GM04503 (cell line): ENCODE data around the gene SLC25A39.
A peak's percentile ranks its signal among the peaks of the same experiment; 100 is the strongest.
"Not testable (repeated sequence)": the region's sequence is repeated elsewhere in the genome, so short reads cannot be mapped to it uniquely, and the experiment has no call there.

Experiments
- DNase-seq: peaks from one replicate; pipeline ENCODE4 v3.0.0-alpha.2; 2012; ENCODE audit warnings: low read depth

SLC25A39 gene

GRCh38 chr17:44334315-44334714 lies 9.7 kb upstream of the SLC25A39 start:
- no peak for DNase-seq

- DNase-seq, result no peak
These were observed 8.7 kb upstream of the SLC25A39 start for GRCh38 chr17:44333371-44333770.

GRCh38 chr17:44331249-44331760 lies 6.7 kb upstream of the SLC25A39 start:
- DNase-seq, result no peak

- DNase-seq, result not testable (repeated sequence)
These were observed 5.6 kb upstream of the SLC25A39 start for GRCh38 chr17:44330263-44330662.

- not testable (repeated sequence) for DNase-seq
These were observed 4.9 kb upstream of the SLC25A39 start for GRCh38 chr17:44329516-44329915.

- DNase-seq, result no peak
These were observed 3.3 kb upstream of the SLC25A39 start for GRCh38 chr17:44327715-44328449.

- DNase-seq, result peak; percentile 85
These were observed 2.3 kb upstream of the SLC25A39 start for GRCh38 chr17:44326861-44327444.

- DNase-seq, result no peak
These were observed 492 bp downstream of the SLC25A39 start for GRCh38 chr17:44324092-44324570.

GRCh38 chr17:44323359-44324091 lies 1.1 kb downstream of the SLC25A39 start:
- no peak for DNase-seq

GRCh38 chr17:44322236-44322895 lies 2.3 kb downstream of the SLC25A39 start:
- DNase-seq, result no peak

GRCh38 chr17:44321246-44322120 lies 3.1 kb downstream of the SLC25A39 start:
- no peak for DNase-seq

GRCh38 chr17:44320066-44320465 lies 4.6 kb downstream of the SLC25A39 start:
- DNase-seq, result no peak

GRCh38 chr17:44318077-44318892 lies 6.3 kb downstream of the SLC25A39 start:
- DNase-seq, result no peak

GRCh38 chr17:44317545-44317944 lies 7.1 kb downstream of the SLC25A39 start:
- no peak for DNase-seq

- no peak for DNase-seq
These were observed 8.6 kb downstream of the SLC25A39 start for GRCh38 chr17:44315760-44316731.

- no peak for DNase-seq
These were observed 9.6 kb downstream of the SLC25A39 start for GRCh38 chr17:44314869-44315661.

- no peak for DNase-seq
These were observed 10.1 kb downstream of the SLC25A39 start for GRCh38 chr17:44314524-44314868.

- no peak for DNase-seq
These were observed 10.6 kb downstream of the SLC25A39 start for GRCh38 chr17:44314031-44314430.
